ENCODE results near the gene AHCYL1.
A peak's percentile ranks its signal among the peaks of the same experiment; 100 is the strongest.
"Not testable (repeated sequence)": the region's sequence is repeated elsewhere in the genome, so short reads cannot be mapped to it uniquely, and the experiment has no call there.

AHCYL1 gene

DNA sequence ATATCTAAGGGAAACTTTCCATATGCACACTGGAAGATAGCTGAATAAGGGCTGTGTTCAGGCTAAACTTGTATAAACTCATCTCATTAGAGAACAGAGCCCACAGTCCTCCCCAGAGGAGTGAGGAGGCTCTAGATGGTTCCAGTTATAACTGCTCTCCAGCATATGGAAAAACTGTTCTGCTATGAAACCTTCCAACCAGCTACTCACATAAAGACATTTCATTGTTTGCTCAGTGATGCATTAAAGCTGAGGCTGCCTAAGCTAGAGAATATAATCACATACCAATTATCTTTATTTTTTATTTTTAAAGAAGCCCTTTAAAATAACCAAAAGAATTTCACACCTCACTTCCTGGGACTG lies 13.3 kb downstream of the AHCYL1 start:
- DNase-seq (ENCODE audit: low read depth) = no peak

DNA sequence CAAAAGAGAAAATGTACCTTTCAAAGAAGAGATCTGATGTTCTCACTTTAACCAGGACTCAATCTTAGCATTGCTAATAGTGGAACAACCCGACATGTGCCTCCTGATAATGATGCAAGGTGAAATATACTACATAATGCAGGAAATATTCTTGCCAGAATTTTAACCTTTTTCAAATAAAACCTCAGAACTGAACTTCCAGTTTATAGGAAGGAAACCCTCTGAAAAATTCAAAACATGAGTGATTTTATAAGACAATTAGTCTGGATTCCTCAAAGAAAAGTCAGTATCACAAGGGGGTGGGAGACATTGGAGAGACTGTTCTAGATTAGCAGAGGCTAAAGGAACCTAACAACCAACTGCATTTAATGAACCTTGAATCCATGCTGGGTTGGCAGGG lies 18.1 kb downstream of the AHCYL1 start:
- DNase-seq (ENCODE audit: low read depth) = no peak

DNA sequence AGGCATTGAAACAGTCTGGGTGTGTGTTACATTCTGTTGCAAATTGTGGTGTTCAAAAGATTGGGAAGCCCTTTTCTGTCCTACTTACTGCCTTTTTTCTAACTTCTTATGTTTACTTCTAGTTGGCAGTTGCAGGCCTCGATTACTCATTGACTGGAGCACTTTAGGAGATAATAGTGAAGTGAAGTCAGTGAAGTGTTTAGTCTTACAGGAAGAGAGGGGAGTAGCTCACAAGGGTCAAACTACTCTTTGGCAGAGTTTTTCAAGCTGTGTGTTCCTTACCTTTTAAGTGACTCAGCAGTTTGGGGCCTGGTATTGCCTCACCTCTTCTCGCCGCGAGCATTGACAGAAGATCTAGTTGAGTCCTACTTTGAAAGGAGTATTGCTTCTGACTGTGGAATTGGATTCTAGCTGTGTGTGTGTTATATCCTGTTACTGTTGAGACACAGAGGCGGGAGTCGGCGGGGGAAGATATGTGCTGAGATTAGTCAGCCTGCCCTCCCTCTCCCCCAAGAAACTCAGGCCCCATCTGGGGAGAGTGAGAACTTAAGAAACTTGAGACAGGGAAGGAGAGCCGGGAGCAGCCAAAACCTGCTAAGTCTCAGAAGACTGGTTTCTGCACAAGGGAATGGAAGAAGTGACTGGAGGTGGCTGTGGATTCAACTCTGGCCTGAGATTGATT lies 19.3 kb downstream of the AHCYL1 start:
- no peak for DNase-seq (ENCODE audit: low read depth)

DNA sequence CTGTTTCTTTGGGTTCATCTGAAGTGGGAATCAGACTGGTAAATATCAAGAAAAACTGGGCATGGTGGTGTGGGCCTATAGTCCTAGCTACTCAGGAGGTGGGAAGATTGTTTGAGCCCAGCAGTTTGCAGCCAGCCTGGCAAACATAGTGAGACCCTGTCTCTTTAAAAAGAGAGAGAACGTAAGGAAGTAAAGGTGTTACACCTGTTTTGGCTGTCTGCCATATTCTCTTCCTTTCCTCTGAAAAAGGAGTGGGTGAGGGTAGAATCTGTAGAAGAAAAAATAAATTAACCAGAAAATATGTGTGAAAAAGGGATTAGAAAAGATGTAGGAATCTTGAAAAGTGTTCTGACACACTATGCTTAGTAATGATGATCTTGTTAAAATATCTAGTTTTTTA lies 20.0 kb downstream of the AHCYL1 start:
- DNase-seq (ENCODE audit: low read depth) = no peak

DNA sequence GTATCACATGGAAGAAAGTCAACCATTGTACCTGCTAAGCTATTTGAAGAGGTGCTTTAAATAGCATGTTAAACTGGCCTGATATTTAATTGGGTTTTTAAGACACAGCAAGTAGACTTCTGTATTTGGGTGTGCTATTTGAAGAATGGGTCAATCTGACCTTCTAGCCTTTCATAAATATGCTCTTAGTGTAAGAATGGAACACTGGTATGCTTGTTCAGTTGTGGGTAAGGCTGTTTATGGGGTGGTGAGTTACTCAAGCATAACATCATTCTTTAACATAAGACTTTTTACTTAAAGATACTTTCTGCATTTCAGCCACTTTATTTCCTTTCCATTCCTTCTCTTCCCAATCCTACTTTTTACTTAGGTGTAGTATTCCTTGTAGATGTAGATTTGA lies 21.4 kb downstream of the AHCYL1 start:
- no peak for DNase-seq (ENCODE audit: low read depth)

DNA sequence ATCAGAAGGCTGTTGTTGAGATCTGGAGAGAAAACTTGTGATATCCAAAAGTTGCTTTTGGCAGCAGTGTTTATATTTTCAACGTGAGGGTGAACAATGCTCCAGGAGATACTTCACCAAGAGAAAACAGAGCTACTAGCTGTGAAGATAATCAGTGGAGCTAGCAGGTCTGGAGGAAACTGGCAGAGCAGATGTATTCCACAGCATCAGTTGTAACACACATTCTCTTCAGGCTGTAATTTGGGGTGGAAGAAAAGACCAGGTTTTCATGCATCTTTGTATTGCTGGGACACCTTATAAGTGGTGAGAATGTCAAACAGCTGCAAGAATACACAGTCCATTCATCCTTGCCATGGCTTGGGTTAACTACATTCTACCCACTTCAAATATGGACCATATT lies 22.0 kb downstream of the AHCYL1 start:
- no peak for DNase-seq (ENCODE audit: low read depth)

DNA sequence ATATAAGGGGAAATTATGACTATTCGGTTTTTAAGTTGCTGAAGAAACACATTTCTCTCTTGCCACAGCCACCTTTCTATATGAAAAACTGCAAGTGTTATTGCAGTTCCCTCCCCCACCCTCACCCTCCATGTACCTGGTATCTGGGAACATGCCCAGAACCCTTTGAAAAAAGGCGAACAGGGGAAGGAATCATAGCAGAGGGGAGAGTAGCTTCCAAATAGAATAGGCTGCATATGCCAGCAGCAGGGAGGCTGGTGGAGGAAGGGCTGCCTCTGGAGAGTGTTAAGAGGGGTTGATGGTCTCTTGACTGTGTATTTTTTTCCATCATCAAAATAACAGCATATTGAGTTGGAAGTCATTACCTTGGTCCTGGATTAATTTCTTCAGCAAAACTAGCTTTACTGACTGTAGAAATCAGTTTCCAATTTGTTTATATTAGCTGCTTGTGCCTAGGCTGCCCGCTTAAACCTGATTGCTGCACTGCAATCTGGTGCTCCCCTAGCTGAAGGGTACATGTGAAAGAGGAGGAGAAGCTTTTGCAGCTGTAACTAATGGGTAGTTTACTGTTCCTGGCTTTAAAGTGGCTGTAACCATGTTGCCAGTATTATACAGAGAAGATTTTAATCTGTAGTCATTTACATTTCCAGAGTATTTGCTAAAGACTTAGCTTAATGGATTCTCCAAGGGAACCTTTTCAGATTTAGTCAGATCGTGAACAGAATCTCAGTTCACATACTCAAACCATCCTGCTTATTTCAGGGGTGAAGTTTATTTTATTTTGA lies 22.7 kb downstream of the AHCYL1 start:
- no peak for DNase-seq (ENCODE audit: low read depth)

DNA sequence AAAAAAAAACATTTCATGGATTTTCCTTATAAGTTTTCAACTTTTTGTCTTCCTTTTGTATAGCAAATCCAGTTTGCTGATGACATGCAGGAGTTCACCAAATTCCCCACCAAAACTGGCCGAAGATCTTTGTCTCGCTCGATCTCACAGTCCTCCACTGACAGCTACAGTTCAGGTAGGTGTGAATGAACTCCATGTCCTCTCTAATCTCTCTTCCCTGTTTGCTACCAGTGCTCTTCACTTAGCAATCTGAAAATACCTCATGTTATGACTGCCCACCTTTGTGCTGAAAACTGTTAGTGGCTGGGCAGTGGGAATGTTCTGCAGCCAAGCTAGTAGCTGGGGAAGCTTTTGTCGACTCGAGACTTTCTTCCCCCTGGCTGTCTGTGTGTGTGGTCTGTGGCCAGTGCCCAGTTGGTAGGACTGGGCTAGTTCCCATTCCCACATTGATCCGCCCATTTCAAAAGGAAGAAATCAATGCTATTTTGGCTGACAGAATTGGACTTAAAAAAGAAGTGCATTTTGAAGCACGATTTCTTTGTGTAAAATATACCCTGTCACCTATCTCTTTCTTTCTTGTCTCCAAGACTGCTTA lies 24.5 kb downstream of the AHCYL1 start:
- no peak for DNase-seq (ENCODE audit: low read depth)

DNA sequence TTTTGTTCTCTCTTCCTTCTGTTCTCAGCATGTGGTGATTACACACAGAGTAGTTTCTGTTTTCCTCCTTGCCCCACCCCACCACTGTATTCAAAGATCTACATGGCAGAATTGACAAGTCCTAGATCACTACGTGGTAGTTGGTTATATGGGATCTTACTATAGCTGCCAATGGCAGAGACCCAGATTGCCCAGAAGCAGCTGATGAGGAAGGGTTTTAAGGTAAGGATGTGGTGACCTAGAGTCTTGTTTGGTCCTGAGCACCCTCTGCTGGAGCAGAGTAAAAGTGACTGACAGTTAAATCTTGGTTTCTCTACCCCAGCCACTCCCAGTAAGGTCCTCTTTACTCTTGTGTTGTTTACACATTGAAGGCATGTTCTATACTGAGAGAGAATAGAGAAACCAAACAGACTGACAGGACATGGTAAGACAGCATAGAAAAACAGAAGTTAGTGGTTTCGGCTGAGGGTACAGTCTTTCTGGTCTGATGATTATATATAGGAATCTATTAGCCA lies 27.0 kb downstream of the AHCYL1 start:
- DNase-seq (ENCODE audit: low read depth) = no peak

DNA sequence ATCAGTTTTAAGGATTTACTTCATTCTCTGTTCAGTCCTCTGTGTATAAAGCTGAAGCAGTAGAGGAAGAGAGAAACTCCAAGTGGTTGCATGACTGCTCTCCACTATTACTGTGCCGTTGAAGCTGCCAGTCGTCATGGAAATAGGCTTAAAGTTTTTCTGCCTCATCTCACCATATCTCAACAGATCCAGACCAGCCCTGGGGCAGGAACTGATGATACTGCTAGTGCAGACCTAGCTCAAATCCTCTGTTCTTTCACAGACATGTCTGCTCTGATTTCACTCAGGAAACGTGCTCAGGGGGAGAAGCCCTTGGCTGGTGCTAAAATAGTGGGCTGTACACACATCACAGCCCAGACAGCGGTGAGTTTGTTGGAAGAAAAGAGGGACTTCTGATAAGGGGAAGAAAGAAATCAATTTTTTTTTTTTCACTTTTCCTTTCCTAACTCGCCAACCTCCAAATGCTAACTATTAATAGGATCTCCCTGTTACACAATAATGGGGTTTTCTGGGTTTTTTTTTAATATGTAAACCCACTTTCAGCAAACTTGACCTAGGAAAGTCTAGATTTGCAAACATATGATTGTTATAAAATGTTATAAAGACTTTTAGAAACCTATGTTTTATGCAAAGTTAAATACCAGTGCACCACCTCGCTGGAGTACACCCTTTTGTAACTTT lies 27.7 kb downstream of the AHCYL1 start:
- no peak for DNase-seq (ENCODE audit: low read depth)

DNA sequence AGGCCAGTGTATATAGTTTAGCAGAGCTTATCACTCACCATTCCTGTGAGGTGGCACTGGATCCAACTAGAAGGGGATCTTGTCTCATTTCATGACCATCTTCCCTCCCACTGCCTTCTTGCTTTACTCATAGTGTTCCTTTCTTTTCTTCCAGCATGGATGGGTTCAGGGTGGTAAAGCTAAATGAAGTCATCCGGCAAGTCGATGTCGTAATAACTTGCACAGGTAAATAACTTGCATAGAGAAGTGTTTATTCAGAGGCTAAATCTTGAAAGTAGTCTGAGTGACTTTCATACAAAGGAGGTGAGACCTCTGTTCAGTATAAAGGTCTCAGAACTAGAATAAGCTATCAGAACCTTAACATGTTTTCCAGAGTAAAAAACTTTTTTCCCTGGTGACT lies 33.2 kb downstream of the AHCYL1 start:
- no peak for DNase-seq (ENCODE audit: low read depth)

DNA sequence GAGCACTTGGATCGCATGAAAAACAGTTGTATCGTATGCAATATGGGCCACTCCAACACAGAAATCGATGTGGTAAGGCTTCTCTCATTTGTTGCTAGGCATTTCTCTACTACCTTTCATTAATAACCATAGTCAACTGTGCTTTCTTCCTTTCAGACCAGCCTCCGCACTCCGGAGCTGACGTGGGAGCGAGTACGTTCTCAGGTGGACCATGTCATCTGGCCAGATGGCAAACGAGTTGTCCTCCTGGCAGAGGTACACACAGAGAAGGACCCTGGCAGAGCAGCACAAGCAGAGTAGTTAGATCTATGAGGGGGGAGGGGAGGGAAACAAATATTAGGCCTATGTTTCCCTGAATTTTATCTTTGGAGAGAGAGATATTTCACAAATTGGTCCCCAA lies 33.8 kb downstream of the AHCYL1 start:
- no peak for DNase-seq (ENCODE audit: low read depth)

DNA sequence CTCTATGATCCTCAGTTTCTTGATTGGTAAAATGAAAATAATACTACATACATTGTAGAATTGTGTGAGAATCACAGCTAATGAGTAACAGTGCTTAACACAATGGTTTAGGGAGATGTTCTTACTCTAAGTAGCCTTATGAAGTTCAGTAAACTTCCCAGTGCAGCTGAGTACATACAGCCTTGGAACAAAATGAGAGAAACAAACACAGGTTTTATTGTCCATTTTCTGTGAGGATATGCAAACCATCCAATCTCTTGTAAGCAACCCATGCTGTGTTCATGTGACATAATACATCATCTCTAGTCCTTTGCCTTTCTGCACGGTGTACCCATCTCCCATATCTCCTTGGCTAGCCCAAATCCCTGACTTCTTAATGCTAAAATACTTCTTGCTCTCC lies 35.2 kb downstream of the AHCYL1 start:
- no peak for DNase-seq (ENCODE audit: low read depth)

DNA sequence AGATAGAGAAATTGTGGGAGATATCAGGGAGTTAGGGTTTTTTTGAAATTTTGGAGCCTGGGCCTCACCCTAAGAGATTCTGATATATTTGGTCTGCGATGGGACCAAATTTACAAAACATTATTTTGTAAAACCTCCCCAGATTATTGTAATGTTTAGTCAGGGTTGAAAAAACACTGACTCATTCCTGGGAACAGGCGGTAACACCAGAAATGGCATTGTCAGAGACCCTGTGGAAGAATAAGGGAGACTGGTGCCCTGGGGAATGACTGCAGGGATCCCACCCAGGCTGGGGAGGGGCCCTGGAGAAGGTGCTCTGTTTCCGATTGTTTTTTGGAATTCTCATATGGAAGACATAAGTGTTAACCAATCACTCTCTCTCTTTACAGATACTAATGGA lies 36.7 kb downstream of the AHCYL1 start:
- no peak for DNase-seq (ENCODE audit: low read depth)

DNA sequence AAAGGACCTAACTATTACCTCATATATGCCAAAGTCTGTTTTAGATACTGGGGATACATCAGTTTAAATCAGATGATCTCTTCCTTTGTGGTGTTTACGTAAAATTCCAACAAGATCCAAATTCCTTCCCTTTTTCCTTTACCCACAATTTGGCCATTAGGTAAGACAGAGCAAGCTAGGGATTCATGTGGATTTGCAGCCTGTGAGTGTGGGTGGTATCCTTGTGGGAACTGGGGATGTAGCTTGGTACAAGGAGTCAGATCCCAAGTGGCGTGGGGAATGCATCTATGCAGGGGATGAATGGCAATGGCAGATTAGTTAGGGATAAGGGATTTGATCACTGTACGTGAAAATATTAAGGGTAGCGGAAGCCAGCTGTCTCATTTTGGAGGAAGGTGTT lies 40.0 kb downstream of the AHCYL1 start:
- no peak for DNase-seq (ENCODE audit: low read depth)

DNA sequence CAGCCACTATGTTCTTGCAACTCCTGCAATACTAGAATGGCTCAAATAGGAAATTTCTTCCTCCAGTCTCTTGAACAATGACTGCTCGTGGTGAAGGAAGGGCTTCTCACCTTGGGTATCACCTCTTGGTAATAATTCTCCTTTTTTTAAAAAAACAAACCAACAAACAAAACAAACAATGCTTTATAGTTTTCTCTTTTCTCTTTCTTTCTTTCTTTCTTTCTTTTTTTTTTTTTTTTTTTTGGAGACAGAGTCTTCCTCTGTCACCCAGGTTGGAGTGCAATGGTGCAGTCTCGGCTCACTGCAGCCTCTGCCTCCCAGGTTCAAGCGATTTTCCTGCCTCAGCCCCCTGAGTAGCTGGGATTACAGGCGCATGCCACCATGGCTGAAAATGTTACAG lies 46.1 kb downstream of the AHCYL1 start:
- not testable (repeated sequence) for DNase-seq (ENCODE audit: low read depth)

DNA sequence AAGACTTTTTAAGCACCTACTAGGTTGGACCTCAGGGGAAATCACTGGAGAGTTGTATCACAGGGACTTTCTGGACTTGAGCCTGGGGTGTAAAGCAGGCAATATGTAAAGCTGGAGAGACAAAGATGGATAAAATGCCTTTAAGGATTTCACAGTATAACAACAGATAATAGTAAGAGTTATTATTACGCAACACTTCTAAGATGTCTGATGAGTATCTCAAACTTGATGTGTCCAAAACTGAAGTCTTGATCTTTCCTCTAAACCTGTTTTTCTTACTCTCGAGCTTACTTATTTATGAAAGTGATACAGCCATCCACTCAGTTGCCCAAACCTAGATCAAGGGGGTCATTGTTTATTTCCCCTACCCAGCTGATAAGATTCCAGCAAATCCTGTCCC lies 47.8 kb downstream of the AHCYL1 start:
- DNase-seq (ENCODE audit: low read depth) = no peak

DNA sequence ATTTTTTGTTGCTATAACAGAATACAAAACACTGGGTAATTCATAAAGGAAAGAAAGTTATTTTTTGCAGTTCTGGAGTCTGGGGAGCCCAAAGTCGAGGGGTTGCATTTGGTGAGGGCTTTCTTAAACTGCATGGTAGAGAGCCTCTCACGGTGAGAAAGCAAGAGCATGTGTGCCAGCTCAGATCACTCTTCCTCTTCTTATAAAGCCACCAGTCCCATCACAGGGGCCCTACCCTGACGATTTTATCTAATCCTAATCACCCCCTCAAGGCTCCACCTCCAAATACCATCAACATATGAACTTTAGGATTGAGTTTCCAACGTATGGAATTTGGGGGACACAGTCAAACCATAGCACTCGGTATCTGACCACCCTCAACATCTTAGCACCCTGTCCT lies 48.9 kb downstream of the AHCYL1 start:
- no peak for DNase-seq (ENCODE audit: low read depth)

DNA sequence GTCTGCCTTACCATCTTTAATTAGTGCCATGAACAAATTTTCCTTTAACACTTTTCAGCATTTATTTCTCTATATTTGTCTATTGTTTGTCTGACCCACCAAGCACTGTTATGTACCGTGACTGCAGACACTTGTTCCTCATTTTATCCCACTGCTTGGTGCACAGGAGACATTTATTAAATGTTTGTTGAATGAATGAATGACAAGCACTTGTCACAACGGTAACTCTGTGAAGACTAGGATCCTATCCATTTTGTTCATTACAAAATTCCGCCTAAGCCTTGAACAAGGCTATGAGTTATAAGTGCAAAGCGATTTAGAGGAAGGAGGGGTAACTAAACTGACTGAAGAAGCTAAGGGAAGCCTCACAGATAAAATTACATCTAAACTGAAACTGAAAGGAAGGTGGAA lies 49.5 kb downstream of the AHCYL1 start:
- no peak for DNase-seq (ENCODE audit: low read depth)

DNA sequence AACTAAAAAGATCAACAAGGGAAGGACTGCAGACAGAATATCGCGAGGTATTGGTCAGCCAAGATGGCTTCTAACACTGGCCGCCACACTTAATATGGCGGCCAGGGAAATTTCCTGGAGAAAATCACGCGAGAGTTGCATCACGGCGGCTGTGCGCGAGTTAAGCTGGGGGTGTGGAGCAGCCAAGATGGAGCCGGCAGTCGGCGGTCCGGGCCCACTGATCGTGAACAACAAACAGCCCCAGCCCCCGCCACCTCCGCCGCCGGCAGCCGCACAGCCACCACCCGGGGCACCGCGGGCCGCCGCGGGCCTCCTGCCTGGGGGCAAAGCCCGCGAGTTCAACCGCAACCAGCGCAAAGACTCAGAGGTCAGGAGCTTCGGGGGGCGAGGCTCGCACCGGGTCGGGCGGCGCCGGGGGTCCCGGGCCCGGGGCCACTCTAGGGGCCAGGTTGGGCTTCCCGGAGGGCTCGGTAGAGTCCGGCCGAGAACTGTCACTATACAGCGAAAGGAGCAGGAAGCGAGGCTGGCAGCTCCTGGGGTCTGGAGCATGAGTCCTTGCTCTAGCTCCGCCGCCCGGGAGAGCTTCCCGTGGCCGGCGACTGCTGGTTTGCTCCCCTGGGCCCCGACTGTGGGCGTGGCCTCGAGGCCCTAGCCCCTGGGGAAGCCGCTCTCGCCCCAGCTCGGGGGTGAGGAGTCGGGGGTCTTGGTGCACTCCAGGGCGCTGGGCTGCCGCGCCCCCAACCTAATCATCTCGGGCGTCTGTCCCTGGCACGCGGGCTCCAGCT lies 50.1 kb downstream of the AHCYL1 start, which contains the start of gene STRIP1:
TSS of gene STRIP1 (plus strand) at position 174 of the 785 bp plus-strand sequence. CDS start at position 188, 14 bp downstream.
- DNase-seq (ENCODE audit: low read depth) = peak; percentile 85

DNA sequence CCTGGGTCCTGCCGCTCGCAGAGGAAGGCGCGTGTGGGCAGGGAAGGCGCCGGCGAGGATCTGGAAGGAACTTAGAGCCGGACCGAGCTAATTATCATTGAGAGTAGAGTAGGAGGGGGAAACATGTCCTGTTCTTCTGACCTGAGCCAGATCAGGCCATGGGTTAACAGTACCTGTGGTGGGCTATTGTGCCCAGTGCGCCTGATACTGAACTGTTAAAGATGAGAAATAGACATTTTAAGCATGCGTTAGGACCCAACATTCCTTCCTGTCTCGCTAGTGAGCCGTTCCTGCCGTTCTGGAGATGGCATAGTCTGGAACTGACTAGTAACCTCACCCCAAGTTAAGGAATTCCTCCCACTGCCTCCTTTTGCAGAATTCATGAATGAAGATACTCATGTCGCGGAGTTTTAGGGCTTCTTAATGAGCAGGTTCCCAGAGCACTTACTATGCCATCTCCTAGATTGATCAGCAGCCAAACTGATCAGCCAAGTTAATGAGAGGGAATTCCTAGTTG lies 50.7 kb downstream of the AHCYL1 start:
- DNase-seq (ENCODE audit: low read depth) = no peak

DNA sequence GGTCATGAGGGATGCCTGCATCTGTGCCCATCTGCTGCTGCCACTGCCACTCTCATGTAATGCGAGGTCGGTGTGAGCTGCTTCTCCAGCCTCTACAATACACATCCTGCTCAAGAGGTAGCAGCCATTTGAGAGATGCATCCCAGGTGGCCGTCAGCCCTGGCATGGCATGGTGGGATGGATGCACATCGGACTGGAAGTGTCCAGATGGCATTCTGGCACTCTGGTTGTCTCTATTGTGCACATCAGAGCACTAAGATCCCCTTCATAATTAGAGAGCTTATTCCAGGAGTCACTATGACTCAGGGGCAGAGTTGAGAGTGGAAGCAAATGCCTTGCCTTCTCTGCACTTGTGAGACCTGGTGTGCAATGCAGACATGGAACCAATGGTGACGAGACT lies 53.7 kb downstream of the AHCYL1 start:
- no peak for DNase-seq (ENCODE audit: low read depth)
